ENCODE data around the gene SCUBE3.

SCUBE3 gene

DNA sequence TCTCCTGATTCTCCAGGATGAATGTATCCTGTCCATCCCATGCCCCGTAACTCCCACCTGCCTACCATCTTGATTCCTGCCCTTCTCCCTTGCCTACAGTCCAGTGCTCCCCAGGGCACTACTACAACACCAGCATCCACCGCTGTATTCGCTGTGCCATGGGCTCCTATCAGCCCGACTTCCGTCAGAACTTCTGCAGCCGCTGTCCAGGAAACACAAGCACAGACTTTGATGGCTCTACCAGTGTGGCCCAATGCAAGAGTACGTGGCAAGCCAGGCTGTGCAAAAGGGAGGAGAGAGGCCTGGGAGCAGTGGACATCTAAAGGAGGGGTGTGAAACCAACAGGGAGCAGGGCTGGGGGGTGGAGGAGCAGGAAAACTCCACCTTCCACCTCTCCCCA is 30.8 kb downstream of the SCUBE3 start:
- H3K27ac ChIP-seq (ENCODE audit: low read depth, low read length), result no peak overlapping the region
- peaks cover 24 to 31% of the 10 kb centered on the region in 2 experiments for H3K36me3 ChIP-seq (ENCODE audit: control insufficient read depth in 1 of 2, insufficient read depth in 2 of 2, low read length in 2 of 2)
- peaks cover 3% of the 10 kb centered on the region for H3K79me1 ChIP-seq (ENCODE audit: low read length)
- H2AFZ ChIP-seq (ENCODE audit: insufficient read depth, low read length, poor library complexity), result no peak overlapping the region
- H2BK120ac ChIP-seq (ENCODE audit: insufficient read depth, low read length, poor library complexity), result no peak overlapping the region
- H2BK12ac ChIP-seq (ENCODE audit: low read length), result no peak overlapping the region
- no peak overlapping the region for H3K14ac ChIP-seq (ENCODE audit: low read length)
- H4K12ac ChIP-seq (ENCODE audit: low read depth, low read length), result no peak overlapping the region
- H2BK5ac ChIP-seq (ENCODE audit: low read depth, low read length, poor library complexity), result no peak overlapping the region
- H3K9ac ChIP-seq (ENCODE audit: low read length), result no peak overlapping the region
- H4K8ac ChIP-seq (ENCODE audit: low read depth, low read length), result no peak overlapping the region
- H3K4ac ChIP-seq (ENCODE audit: low read depth, low read length), result no peak overlapping the region
- H3K4me3 ChIP-seq (ENCODE audit: low read depth, low read length), result no peak overlapping the region
- WGBS (ENCODE audit: extremely low coverage, insufficient coverage, insufficient read length), result no CpG with 5 or more reads among the region's 7 CpGs
- H4K91ac ChIP-seq (ENCODE audit: low read depth, low read length), result no peak overlapping the region
- H3K18ac ChIP-seq (ENCODE audit: low read length), result no peak overlapping the region
- H2AK5ac ChIP-seq (ENCODE audit: low read length), result no peak overlapping the region
- no peak overlapping the region for H3K4me2 ChIP-seq (ENCODE audit: low read length)
- no peaks in the 10 kb centered on the region for H3K79me2 ChIP-seq (ENCODE audit: control insufficient read depth, insufficient read depth, low read length, poor library complexity)
- DNase-seq, result no peak
- H3K9me3 ChIP-seq (ENCODE audit: insufficient read depth, low read depth, low read length), result peaks cover 8% of the 10 kb centered on the region
- H3K23ac ChIP-seq (ENCODE audit: low read length), result no peak overlapping the region
- H3K4me1 ChIP-seq (ENCODE audit: control insufficient read depth in 1 of 2, insufficient read depth in 2 of 2, low read length in 2 of 2), result peaks cover 11 to 20% of the 10 kb centered on the region in 2 experiments
- H3K27me3 ChIP-seq (ENCODE audit: insufficient read depth, low read length), result no peaks in the 10 kb centered on the region

- no peak overlapping the region for H3K27ac ChIP-seq (ENCODE audit: low read depth, low read length)
- H3K14ac ChIP-seq (ENCODE audit: low read length), result no peak overlapping the region
- H2AFZ ChIP-seq (ENCODE audit: insufficient read depth, low read length, poor library complexity), result no peak overlapping the region
- H3K4me3 ChIP-seq (ENCODE audit: low read depth, low read length), result no peak overlapping the region
- no peak overlapping the region for H4K12ac ChIP-seq (ENCODE audit: low read depth, low read length)
- no peak overlapping the region for H3K4me2 ChIP-seq (ENCODE audit: low read length)
- no peak overlapping the region for H3K23ac ChIP-seq (ENCODE audit: low read length)
- H2BK12ac ChIP-seq (ENCODE audit: low read length), result no peak overlapping the region
- H3K27me3 ChIP-seq (ENCODE audit: insufficient read depth, low read length), result no peaks in the 10 kb centered on the region
- H3K18ac ChIP-seq (ENCODE audit: low read length), result no peak overlapping the region
- H3K4ac ChIP-seq (ENCODE audit: low read depth, low read length), result no peak overlapping the region
- no CpG with 5 or more reads among the region's 2 CpGs for WGBS (ENCODE audit: extremely low coverage, insufficient coverage, insufficient read length)
- H3K79me1 ChIP-seq (ENCODE audit: low read length), result no peaks in the 10 kb centered on the region
- peaks cover 0 to 4% of the 10 kb centered on the region in 2 experiments for H3K4me1 ChIP-seq (ENCODE audit: control insufficient read depth in 1 of 2, insufficient read depth in 2 of 2, low read length in 2 of 2)
- peaks cover 22 to 24% of the 10 kb centered on the region in 2 experiments for H3K36me3 ChIP-seq (ENCODE audit: control insufficient read depth in 1 of 2, insufficient read depth in 2 of 2, low read length in 2 of 2)
- no peak overlapping the region for H4K91ac ChIP-seq (ENCODE audit: low read depth, low read length)
- H3K79me2 ChIP-seq (ENCODE audit: control insufficient read depth, insufficient read depth, low read length, poor library complexity), result no peaks in the 10 kb centered on the region
- H4K8ac ChIP-seq (ENCODE audit: low read depth, low read length), result no peak overlapping the region
- H2BK120ac ChIP-seq (ENCODE audit: insufficient read depth, low read length, poor library complexity), result no peak overlapping the region
- H3K9ac ChIP-seq (ENCODE audit: low read length), result no peak overlapping the region
- DNase-seq, result no peak
- H2BK5ac ChIP-seq (ENCODE audit: low read depth, low read length, poor library complexity), result no peak overlapping the region
- no peak overlapping the region for H2AK5ac ChIP-seq (ENCODE audit: low read length)
- peaks cover 6% of the 10 kb centered on the region for H3K9me3 ChIP-seq (ENCODE audit: insufficient read depth, low read depth, low read length)
These were observed 34.0 kb downstream of the SCUBE3 start for GRCh38 chr6:35247642-35248231.

DNA sequence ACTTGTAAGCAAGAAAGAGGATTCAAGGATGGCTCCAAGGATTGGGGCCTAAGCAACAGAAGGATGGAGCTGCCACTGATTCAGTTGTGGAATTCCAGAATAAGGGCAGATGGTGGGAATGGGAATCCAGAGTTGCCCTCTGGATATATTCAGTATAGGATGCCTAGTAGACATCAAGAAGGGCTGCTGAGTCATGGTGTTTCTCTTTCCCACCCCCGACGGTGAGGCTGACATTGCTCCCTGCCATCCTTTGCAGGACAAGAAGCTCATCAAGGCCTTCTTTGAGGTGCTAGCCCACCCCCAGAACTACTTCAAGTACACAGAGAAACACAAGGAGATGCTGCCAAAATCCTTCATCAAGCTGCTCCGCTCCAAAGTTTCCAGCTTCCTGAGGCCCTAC is 34.5 kb downstream of the SCUBE3 start:
- Histone ChIP-seq H3K14ac (ENCODE audit: low read length) (no peak overlapping the region), H2BK120ac (ENCODE audit: insufficient read depth, low read length, poor library complexity) (no peak overlapping the region), H2BK5ac (ENCODE audit: low read depth, low read length, poor library complexity) (no peak overlapping the region), H3K36me3 (ENCODE audit: control insufficient read depth in 1 of 2, insufficient read depth in 2 of 2, low read length in 2 of 2) (peaks cover 18 to 20% of the 10 kb centered on the region in 2 experiments), H4K8ac (ENCODE audit: low read depth, low read length) (no peak overlapping the region), H3K4ac (ENCODE audit: low read depth, low read length) (no peak overlapping the region), H3K79me2 (ENCODE audit: control insufficient read depth, insufficient read depth, low read length, poor library complexity) (no peaks in the 10 kb centered on the region), H3K4me2 (ENCODE audit: low read length) (no peak overlapping the region), H2AK5ac (ENCODE audit: low read length) (no peak overlapping the region), H2BK12ac (ENCODE audit: low read length) (no peak overlapping the region), H3K79me1 (ENCODE audit: low read length) (no peaks in the 10 kb centered on the region), H4K91ac (ENCODE audit: low read depth, low read length) (no peak overlapping the region), H3K9me3 (ENCODE audit: insufficient read depth, low read depth, low read length) (peaks cover 6% of the 10 kb centered on the region), H4K12ac (ENCODE audit: low read depth, low read length) (no peak overlapping the region), H3K4me1 (ENCODE audit: control insufficient read depth in 1 of 2, insufficient read depth in 2 of 2, low read length in 2 of 2) (peaks cover 0 to 2% of the 10 kb centered on the region in 2 experiments), H3K4me3 (ENCODE audit: low read depth, low read length) (no peak overlapping the region), H3K9ac (ENCODE audit: low read length) (no peak overlapping the region), H2AFZ (ENCODE audit: insufficient read depth, low read length, poor library complexity) (no peak overlapping the region), H3K27ac (ENCODE audit: low read depth, low read length) (no peak overlapping the region), H3K27me3 (ENCODE audit: insufficient read depth, low read length) (no peaks in the 10 kb centered on the region), H3K23ac (ENCODE audit: low read length) (no peak overlapping the region), H3K18ac (ENCODE audit: low read length) (no peak overlapping the region)
- WGBS (ENCODE audit: extremely low coverage, insufficient coverage, insufficient read length), result no CpG with 5 or more reads among the region's 3 CpGs
- no peak for DNase-seq

DNA sequence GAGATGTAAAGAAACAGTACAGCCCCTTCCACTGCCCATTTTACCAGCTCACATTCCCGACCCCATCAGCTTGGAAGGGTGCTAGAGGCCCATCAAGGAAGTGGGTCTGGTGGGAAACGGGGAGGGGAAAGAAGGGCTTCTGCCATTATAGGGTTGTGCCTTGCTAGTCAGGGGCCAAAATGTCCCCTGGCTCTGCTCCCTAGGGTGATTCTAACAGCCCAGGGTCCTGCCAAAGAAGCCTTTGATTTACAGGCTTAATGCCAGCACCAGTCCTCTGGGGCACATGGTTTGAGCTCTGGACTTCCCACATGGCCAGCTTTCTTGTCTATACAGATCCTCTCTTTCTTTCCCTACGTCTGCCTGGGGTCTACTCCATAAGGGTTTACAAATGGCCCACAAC is 35.2 kb downstream of the SCUBE3 start:
- Histone ChIP-seq H2BK12ac (ENCODE audit: low read length) (no peak overlapping the region), H2AK5ac (ENCODE audit: low read length) (no peak overlapping the region), H3K18ac (ENCODE audit: low read length) (no peak overlapping the region), H3K79me2 (ENCODE audit: control insufficient read depth, insufficient read depth, low read length, poor library complexity) (no peaks in the 10 kb centered on the region), H3K27ac (ENCODE audit: low read depth, low read length) (no peak overlapping the region), H3K9ac (ENCODE audit: low read length) (no peak overlapping the region), H2BK5ac (ENCODE audit: low read depth, low read length, poor library complexity) (no peak overlapping the region), H3K14ac (ENCODE audit: low read length) (no peak overlapping the region), H3K4ac (ENCODE audit: low read depth, low read length) (no peak overlapping the region), H3K36me3 (ENCODE audit: control insufficient read depth in 1 of 2, insufficient read depth in 2 of 2, low read length in 2 of 2) (peaks cover 12 to 15% of the 10 kb centered on the region in 2 experiments), H3K27me3 (ENCODE audit: insufficient read depth, low read length) (no peaks in the 10 kb centered on the region), H3K9me3 (ENCODE audit: insufficient read depth, low read depth, low read length) (peaks cover 2% of the 10 kb centered on the region), H4K12ac (ENCODE audit: low read depth, low read length) (no peak overlapping the region), H4K91ac (ENCODE audit: low read depth, low read length) (no peak overlapping the region), H2BK120ac (ENCODE audit: insufficient read depth, low read length, poor library complexity) (no peak overlapping the region), H2AFZ (ENCODE audit: insufficient read depth, low read length, poor library complexity) (no peak overlapping the region), H4K8ac (ENCODE audit: low read depth, low read length) (no peak overlapping the region), H3K23ac (ENCODE audit: low read length) (no peak overlapping the region), H3K4me2 (ENCODE audit: low read length) (no peak overlapping the region), H3K4me1 (ENCODE audit: control insufficient read depth in 1 of 2, insufficient read depth in 2 of 2, low read length in 2 of 2) (peaks cover 0 to 2% of the 10 kb centered on the region in 2 experiments), H3K4me3 (ENCODE audit: low read depth, low read length) (no peak overlapping the region), H3K79me1 (ENCODE audit: low read length) (no peaks in the 10 kb centered on the region)
- no peak for DNase-seq
- no CpG with 5 or more reads among the region's 3 CpGs for WGBS (ENCODE audit: extremely low coverage, insufficient coverage, insufficient read length)

All from trophoblast cell (in vitro differentiated cells and primary cell).